GM23338 (cell line): Measurements from ENCODE around the gene GBP5.

Source experiments
- CREB1 ChIP-seq: fragments of 250-450 bp; sonication (Bioruptor Pico); IDR thresholded peaks from 2 replicates; pipeline ENCODE4 v1.5.0; 2020; ENCODE audit warnings: low read depth, mild to moderate bottlenecking, moderate library complexity
- EZH2 ChIP-seq: fragments of 200-600 bp; sonication (generic); IDR thresholded peaks from one replicate; pipeline ENCODE4 v1.8.0; 2017; ENCODE audit warnings: antibody characterized with exemption, mild to moderate bottlenecking, low read depth; ENCODE audit not compliant: unreplicated experiment
- JUNB ChIP-seq: IDR thresholded peaks from one replicate; pipeline ENCODE4 v1.6.1; 2016; ENCODE audit warnings: antibody characterized with exemption; ENCODE audit not compliant: unreplicated experiment
- POLR2AphosphoS5 ChIP-seq: IDR thresholded peaks from 2 replicates; pipeline ENCODE4 v1.6.1; 2016; ENCODE audit warnings: antibody characterized with exemption, low read depth
- ZNF331 ChIP-seq: fragments of 250-450 bp; sonication (Bioruptor Pico); IDR thresholded peaks from 2 replicates; pipeline ENCODE4 v1.5.0; 2020; ENCODE audit warnings: low read depth, mild to moderate bottlenecking, moderate library complexity
- TF ChIP-seq, protein P1 (sequence below), 2 experiments: fragments of 200-600 bp in 1 of 2; sonication (generic) in 1 of 2; conservative IDR thresholded peaks; 2 replicates each; pipeline versions ENCODE4 v1.5.1 to v1.6.1; 2016 to 2017; ENCODE audit warnings: antibody characterized with exemption in 2 of 2, low read depth in 2 of 2, mild to moderate bottlenecking in 2 of 2, moderate library complexity in 1 of 2
- TF ChIP-seq, protein P2 (sequence below): IDR thresholded peaks from 2 replicates; pipeline ENCODE4 v1.6.1; 2016; ENCODE audit warnings: antibody characterized with exemption
- TF ChIP-seq, protein P3 (sequence below): IDR thresholded peaks from one replicate; pipeline ENCODE4 v1.6.1; 2018; ENCODE audit warnings: antibody characterized with exemption; ENCODE audit not compliant: unreplicated experiment

DNA sequence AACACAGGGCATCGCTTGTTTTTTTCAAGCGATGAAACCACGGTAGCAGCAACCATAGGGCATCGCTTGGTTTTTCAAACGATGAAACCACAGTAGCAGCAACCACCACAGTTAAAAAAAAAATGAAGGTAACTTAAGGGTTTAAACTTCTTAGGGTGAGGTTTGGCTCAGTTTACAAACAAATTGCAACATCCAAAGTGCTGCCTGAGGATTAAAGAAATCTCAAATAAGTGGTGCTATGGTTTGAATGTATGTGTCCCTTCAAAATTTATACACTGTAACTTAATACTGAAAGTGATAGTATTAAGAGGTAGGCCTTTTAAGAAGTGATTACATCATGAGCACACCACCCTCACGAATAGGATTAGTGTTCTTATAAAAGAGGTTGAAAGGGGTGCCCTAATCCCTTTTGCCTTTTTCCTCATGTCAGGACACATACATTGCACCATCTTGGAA lies 6.4 kb upstream of the GBP5 start:
- no peak for TF ChIP-seq CREB1 (CRISPR knock-in tag)
- TF ChIP-seq, protein P1, sequence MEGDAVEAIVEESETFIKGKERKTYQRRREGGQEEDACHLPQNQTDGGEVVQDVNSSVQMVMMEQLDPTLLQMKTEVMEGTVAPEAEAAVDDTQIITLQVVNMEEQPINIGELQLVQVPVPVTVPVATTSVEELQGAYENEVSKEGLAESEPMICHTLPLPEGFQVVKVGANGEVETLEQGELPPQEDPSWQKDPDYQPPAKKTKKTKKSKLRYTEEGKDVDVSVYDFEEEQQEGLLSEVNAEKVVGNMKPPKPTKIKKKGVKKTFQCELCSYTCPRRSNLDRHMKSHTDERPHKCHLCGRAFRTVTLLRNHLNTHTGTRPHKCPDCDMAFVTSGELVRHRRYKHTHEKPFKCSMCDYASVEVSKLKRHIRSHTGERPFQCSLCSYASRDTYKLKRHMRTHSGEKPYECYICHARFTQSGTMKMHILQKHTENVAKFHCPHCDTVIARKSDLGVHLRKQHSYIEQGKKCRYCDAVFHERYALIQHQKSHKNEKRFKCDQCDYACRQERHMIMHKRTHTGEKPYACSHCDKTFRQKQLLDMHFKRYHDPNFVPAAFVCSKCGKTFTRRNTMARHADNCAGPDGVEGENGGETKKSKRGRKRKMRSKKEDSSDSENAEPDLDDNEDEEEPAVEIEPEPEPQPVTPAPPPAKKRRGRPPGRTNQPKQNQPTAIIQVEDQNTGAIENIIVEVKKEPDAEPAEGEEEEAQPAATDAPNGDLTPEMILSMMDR (conservative IDR thresholded peaks at IDR 0.05; ENCODE audit: low read depth in 2 of 2) = no peak
- no peak for TF ChIP-seq ZNF331
- no peak for TF ChIP-seq EZH2
- no peak for TF ChIP-seq POLR2AphosphoS5
- TF ChIP-seq JUNB = no peak
- TF ChIP-seq, protein P2, sequence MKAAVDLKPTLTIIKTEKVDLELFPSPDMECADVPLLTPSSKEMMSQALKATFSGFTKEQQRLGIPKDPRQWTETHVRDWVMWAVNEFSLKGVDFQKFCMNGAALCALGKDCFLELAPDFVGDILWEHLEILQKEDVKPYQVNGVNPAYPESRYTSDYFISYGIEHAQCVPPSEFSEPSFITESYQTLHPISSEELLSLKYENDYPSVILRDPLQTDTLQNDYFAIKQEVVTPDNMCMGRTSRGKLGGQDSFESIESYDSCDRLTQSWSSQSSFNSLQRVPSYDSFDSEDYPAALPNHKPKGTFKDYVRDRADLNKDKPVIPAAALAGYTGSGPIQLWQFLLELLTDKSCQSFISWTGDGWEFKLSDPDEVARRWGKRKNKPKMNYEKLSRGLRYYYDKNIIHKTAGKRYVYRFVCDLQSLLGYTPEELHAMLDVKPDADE = no peak
- TF ChIP-seq, protein P3, sequence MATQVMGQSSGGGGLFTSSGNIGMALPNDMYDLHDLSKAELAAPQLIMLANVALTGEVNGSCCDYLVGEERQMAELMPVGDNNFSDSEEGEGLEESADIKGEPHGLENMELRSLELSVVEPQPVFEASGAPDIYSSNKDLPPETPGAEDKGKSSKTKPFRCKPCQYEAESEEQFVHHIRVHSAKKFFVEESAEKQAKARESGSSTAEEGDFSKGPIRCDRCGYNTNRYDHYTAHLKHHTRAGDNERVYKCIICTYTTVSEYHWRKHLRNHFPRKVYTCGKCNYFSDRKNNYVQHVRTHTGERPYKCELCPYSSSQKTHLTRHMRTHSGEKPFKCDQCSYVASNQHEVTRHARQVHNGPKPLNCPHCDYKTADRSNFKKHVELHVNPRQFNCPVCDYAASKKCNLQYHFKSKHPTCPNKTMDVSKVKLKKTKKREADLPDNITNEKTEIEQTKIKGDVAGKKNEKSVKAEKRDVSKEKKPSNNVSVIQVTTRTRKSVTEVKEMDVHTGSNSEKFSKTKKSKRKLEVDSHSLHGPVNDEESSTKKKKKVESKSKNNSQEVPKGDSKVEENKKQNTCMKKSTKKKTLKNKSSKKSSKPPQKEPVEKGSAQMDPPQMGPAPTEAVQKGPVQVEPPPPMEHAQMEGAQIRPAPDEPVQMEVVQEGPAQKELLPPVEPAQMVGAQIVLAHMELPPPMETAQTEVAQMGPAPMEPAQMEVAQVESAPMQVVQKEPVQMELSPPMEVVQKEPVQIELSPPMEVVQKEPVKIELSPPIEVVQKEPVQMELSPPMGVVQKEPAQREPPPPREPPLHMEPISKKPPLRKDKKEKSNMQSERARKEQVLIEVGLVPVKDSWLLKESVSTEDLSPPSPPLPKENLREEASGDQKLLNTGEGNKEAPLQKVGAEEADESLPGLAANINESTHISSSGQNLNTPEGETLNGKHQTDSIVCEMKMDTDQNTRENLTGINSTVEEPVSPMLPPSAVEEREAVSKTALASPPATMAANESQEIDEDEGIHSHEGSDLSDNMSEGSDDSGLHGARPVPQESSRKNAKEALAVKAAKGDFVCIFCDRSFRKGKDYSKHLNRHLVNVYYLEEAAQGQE = no peak
